HG03575 (cell line): ENCODE measurements around the gene CT47B1.
"Not testable (repeated sequence)": the region's sequence is repeated elsewhere in the genome, so short reads cannot be mapped to it uniquely, and the experiment has no call there.

ENCODE experiments used
- ATAC-seq: cut with Tn5 transposase; IDR thresholded peaks from one replicate; pipeline ENCODE4 v1.9.1; 2021; ENCODE audit not compliant: unreplicated experiment, insufficient number of reproducible peaks, low FRiP score; ENCODE audit errors: extremely low read depth

CT47B1 gene

GRCh38 chrX:120875766-120876165 lies at the start of gene CT47B1:
CT47B1 (minus strand) TSS chrX:120875866; CDS start chrX:120875670, 196 bp downstream.
- ATAC-seq, result not testable (repeated sequence)

- no peak for ATAC-seq
These were observed 748 bp downstream of the CT47B1 start for GRCh38 chrX:120874678-120875557.

GRCh38 chrX:120857240-120857639 lies 18.4 kb downstream of the CT47B1 start:
- no peak for ATAC-seq

- ATAC-seq, result no peak
These were observed 34.8 kb downstream of the CT47B1 start for GRCh38 chrX:120840827-120841226.

- ATAC-seq, result no peak
These were observed 36.2 kb downstream of the CT47B1 start for GRCh38 chrX:120839491-120839890.

GRCh38 chrX:120827213-120827612 lies 48.5 kb downstream of the CT47B1 start:
- not testable (repeated sequence) for ATAC-seq

- no peak for ATAC-seq
These were observed 50.5 kb downstream of the CT47B1 start for GRCh38 chrX:120825146-120825545.

- ATAC-seq, result no peak
These were observed 51.6 kb downstream of the CT47B1 start for GRCh38 chrX:120824021-120824420.

GRCh38 chrX:120823556-120823955 lies 52.1 kb downstream of the CT47B1 start:
- no peak for ATAC-seq
